H7 (cell line): ENCODE data around the gene SYNPO. TPM values are rescaled to one million over a fixed set of nuclear protein-coding genes. Genes with fewer than 3 reads are reported as not detected.

Source experiments
- DNase-seq: peaks from one replicate; pipeline ENCODE4 v3.0.0; 2012
- H3K27me3 ChIP-seq: 2 replicates; pipeline ENCODE4 v1.6.0; 2011; ENCODE audit warnings: mild to moderate bottlenecking, low read length; ENCODE audit not compliant: control insufficient read depth, insufficient read depth
- H3K36me3 ChIP-seq: replicated peaks from 2 replicates; pipeline ENCODE4 v1.5.1; 2011; ENCODE audit warnings: low read length; ENCODE audit not compliant: control insufficient read depth, insufficient read depth
- H3K4me3 ChIP-seq: 2 replicates; pipeline ENCODE4 v1.5.1; 2011; ENCODE audit warnings: low read depth, mild to moderate bottlenecking, control low read depth, low read length, moderate library complexity; ENCODE audit not compliant: insufficient read depth
- total RNA-seq: library from RNA; depleted of rRNA; stranded (reverse); fragments of >200 nt; shearing (Covaris generic); gene quantifications from 2 replicates; pipeline ENCODE4 v1.2.3, GENCODE V29; 2014

SYNPO gene
- total RNA-seq, 1 experiment from 2014 or later, result 1.3 TPM

DNA sequence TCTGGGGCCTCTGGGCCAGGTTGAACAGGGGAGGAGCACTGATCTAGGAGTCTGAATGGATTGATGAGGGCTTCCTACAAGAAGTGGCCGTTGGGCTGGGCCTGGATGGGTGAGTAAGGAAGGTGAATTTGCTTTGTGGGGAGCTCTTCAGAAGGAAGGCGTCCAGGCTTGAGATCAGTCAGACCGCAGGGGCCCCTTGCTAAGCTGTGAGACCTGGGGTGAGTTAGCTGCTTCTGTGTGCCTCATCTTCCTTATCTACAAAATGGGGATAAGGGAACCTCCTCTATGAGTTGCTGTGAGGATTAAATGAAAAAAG lies 1.1 kb upstream of the SYNPO start:
- Histone ChIP-seq H3K4me3 (no peak overlapping the region), H3K36me3 (no peaks in the 10 kb centered on the region), H3K27me3 (no peaks in the 10 kb centered on the region)
- DNase-seq, result no peak

DNA sequence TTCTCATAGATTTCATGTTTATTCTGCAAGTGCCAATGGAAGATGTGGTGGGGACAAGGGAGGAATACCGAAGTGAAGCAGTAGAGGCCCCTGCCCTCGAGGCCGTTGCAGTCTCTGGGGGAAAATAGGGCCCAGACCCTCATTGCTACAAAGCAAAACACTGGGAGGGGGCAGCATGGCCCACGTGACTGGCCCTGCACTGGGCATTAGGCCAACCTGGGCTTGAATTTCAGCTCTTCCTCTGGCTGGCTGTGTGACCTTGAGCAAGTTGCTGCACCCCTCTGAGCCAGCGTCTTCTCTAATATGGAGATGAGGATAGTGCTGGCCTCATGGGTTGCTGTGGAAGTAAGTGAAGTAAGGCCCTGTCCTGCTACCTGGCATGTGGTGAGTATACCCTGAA lies 709 bp upstream of the SYNPO start:
- no peak for DNase-seq
- H3K4me3 ChIP-seq, result no peak overlapping the region
- no peaks in the 10 kb centered on the region for H3K27me3 ChIP-seq
- H3K36me3 ChIP-seq, result no peaks in the 10 kb centered on the region

DNA sequence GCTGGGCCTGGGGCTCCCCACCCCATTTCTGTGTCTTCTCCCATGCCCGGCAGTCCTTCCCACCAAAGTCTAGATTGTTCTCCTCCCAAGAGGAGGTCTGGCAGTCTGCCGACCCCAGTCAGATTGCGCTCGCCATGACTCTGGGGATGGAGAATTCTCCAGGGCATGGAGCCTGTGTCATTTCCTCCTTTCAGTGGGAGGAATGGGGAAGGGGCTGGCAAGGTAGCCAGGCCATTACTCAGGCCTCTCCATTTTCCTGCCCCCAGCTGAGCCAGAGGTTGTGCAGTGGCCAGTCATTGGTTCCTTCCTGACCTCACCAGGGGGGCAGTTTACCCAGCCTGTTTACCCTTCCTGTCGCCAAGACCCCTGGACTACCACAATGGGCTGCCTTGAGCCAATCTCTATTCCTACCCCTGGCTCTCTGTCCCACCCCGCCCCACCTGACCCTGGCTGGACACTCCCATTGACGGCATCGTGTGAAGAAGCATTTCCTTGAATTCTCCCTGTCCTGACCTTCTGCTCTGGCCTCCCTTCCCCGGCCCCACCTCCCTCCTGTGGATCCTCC lies 628 bp downstream of the SYNPO start:
- Histone ChIP-seq H3K4me3 (no peak overlapping the region), H3K27me3 (no peaks in the 10 kb centered on the region), H3K36me3 (no peaks in the 10 kb centered on the region)
- no peak for DNase-seq

GRCh38 chr5:150641824-150642566 lies 1.5 kb downstream of the SYNPO start:
- Histone ChIP-seq H3K36me3 (no peaks in the 10 kb centered on the region), H3K4me3 (no peak overlapping the region), H3K27me3 (no peaks in the 10 kb centered on the region)
- no peak for DNase-seq

- Histone ChIP-seq H3K4me3 (no peak overlapping the region), H3K27me3 (no peaks in the 10 kb centered on the region), H3K36me3 (no peaks in the 10 kb centered on the region)
- no peak for DNase-seq
These were observed 2.1 kb downstream of the SYNPO start for GRCh38 chr5:150642567-150642927.

DNA sequence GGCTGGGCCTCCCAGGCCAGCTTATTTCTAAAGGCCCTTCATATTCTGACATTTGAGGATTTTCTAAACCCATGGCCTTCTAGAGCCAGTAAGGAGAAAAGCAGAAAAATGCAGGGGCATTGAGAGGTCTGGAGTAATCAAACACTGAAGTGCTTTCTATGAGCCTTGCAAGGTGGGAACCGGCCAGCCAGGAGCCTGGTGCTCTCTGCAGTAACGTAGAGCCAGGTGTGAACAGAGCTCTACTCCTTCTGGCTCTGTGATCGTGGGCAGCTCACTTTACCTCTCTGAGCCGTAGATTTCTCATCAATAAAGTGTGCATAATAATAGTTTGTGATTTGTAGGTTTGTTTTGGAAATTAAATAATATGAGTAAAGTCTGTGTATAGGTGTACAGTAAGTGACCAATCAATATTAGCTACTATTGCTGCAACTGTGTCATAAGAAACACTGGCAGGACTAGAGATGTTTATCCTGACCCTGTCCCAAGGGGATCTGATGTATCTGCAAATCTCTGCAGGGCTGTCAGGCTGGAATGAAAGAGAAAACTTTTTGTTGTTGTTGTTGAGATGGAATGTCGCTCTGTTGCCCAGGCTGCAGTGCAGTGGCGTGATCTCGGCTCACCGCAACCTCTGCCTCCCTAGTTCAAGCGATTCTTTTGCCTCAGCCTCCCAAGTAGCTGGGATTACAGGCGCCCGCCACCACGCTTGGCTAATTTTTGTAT lies 2.7 kb downstream of the SYNPO start:
- H3K4me3 ChIP-seq, result no peak overlapping the region
- no peaks in the 10 kb centered on the region for H3K36me3 ChIP-seq
- H3K27me3 ChIP-seq, result no peaks in the 10 kb centered on the region
- DNase-seq, result no peak

- Histone ChIP-seq H3K27me3 (no peaks in the 10 kb centered on the region), H3K36me3 (no peaks in the 10 kb centered on the region), H3K4me3 (no peak overlapping the region)
- DNase-seq, result no peak
These were observed 3.6 kb downstream of the SYNPO start for GRCh38 chr5:150644058-150644457.

GRCh38 chr5:150644514-150644913 lies 4.1 kb downstream of the SYNPO start:
- Histone ChIP-seq H3K36me3 (no peaks in the 10 kb centered on the region), H3K27me3 (no peaks in the 10 kb centered on the region), H3K4me3 (no peak overlapping the region)
- DNase-seq, result no peak

- no peaks in the 10 kb centered on the region for H3K36me3 ChIP-seq
- no peak overlapping the region for H3K4me3 ChIP-seq
- no peak for DNase-seq
- no peaks in the 10 kb centered on the region for H3K27me3 ChIP-seq
These were observed 4.7 kb downstream of the SYNPO start for GRCh38 chr5:150645070-150645700.

GRCh38 chr5:150647275-150648251 lies 7.1 kb downstream of the SYNPO start:
- Histone ChIP-seq H3K27me3 (no peaks in the 10 kb centered on the region), H3K4me3 (no peak overlapping the region), H3K36me3 (no peaks in the 10 kb centered on the region)
- DNase-seq, result no peak

- no peak for DNase-seq
- no peaks in the 10 kb centered on the region for H3K36me3 ChIP-seq
- H3K27me3 ChIP-seq, result no peaks in the 10 kb centered on the region
These were observed 8.0 kb downstream of the SYNPO start for GRCh38 chr5:150648294-150649107.

DNA sequence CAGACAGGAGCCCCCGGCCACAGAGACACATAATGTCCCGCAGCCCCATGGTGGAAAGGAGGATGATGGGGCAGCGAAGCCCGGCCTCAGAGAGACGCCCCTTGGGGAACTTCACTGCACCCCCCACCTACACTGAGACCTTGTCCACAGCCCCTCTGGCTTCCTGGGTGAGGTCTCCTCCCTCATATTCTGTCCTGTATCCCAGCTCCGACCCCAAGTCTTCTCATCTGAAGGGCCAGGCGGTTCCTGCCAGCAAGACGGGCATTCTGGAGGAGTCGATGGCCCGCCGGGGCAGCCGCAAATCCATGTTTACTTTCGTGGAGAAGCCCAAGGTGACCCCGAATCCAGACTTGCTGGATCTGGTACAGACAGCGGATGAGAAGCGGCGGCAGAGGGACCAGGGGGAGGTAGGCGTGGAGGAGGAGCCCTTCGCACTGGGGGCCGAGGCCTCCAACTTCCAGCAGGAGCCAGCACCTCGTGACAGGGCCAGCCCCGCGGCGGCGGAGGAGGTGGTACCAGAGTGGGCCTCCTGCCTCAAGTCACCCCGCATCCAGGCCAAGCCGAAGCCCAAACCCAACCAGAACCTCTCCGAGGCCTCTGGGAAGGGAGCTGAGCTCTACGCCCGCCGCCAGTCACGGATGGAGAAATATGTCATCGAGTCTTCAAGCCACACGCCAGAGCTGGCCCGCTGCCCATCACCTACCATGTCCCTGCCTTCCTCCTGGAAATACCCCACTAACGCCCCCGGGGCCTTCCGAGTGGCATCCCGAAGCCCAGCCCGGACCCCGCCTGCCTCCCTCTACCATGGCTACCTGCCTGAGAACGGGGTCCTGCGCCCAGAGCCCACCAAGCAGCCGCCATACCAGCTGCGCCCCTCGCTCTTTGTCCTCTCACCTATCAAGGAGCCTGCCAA lies 8.9 kb downstream of the SYNPO start:
- no peak overlapping the region for H3K4me3 ChIP-seq
- no peaks in the 10 kb centered on the region for H3K27me3 ChIP-seq
- DNase-seq, result no peak
- no peaks in the 10 kb centered on the region for H3K36me3 ChIP-seq

More at GRCh38 chr5:150648294-150649107, 8.0 kb downstream of the SYNPO start:
- H3K4me3 ChIP-seq, result no peak overlapping the region
